HEK293 (cell line): ENCODE results near the gene TRIM44.

Source experiments
- CTCF ChIA-PET: fragments of 350-600 bp; formaldehyde crosslinking; extraction: SDS; loops from one replicate; lab custom pipeline; 2021; ENCODE audit warnings: antibody characterized with exemption; lab: Yijun Ruan, JAX
- POLR2A ChIA-PET: fragments of 300-600 bp; formaldehyde crosslinking; extraction: SDS; loops from one replicate; lab custom pipeline; 2020; ENCODE audit warnings: antibody characterized with exemption, inconsistent platforms; lab: Yijun Ruan, JAX
- H3K27ac ChIP-seq: fragments of 200-500 bp; sonication (Bioruptor generic); 2 replicates; pipeline ENCODE4 v1.5.1; 2014; ENCODE audit warnings: low read depth, low read length, control low read depth, inconsistent platforms; ENCODE audit errors: extremely low read depth
- H3K36me3 ChIP-seq, 2 experiments: fragments of 200-500 bp in 1 of 2; sonication (Bioruptor generic) in 1 of 2; 1 replicate in 1 of 2; 2 replicates in 1 of 2; pipeline ENCODE4 v1.5.1; 2014 to 2017; ENCODE audit warnings: inconsistent platforms in 2 of 2, low read length in 2 of 2; ENCODE audit not compliant: control insufficient read depth in 2 of 2, insufficient read depth in 1 of 2
- H3K4me1 ChIP-seq: fragments of 200-500 bp; sonication (Bioruptor generic); 2 replicates; pipeline ENCODE4 v1.5.1; 2014; ENCODE audit warnings: mild to moderate bottlenecking, low read length, inconsistent platforms; ENCODE audit not compliant: control insufficient read depth, insufficient read depth
- H3K4me3 ChIP-seq: 2 replicates; pipeline ENCODE4 v1.5.1; 2011; ENCODE audit warnings: low read depth, mild to moderate bottlenecking, control low read depth, low read length, moderate library complexity
- H3K9me3 ChIP-seq: fragments of 200-500 bp; sonication (Bioruptor generic); 2 replicates; pipeline ENCODE4 v1.5.1; 2014; ENCODE audit warnings: low read depth, low read length, inconsistent platforms; ENCODE audit not compliant: control insufficient read depth, insufficient read depth
- FEZF1 ChIP-seq: fragments of 450-650 bp; formaldehyde crosslinking; IDR thresholded peaks from 2 replicates; pipeline ENCODE4 v1.5.1; 2016; ENCODE audit warnings: missing biosample characterization, missing genetic modification characterization
- SCRT1 ChIP-seq: fragments of 450-650 bp; formaldehyde crosslinking; IDR thresholded peaks from 2 replicates; pipeline ENCODE4 v1.5.1; 2016; ENCODE audit warnings: missing biosample characterization, missing genetic modification characterization, borderline replicate concordance
- YY1 ChIP-seq: fragments of 450-650 bp; formaldehyde crosslinking; IDR thresholded peaks from 2 replicates; pipeline ENCODE4 v1.5.1; 2018; ENCODE audit warnings: missing biosample characterization, missing genetic modification characterization
- ZNF132 ChIP-seq: fragments of 450-650 bp; formaldehyde crosslinking; IDR thresholded peaks from 2 replicates; pipeline ENCODE4 v1.5.1; 2017; ENCODE audit warnings: missing biosample characterization, missing genetic modification characterization, borderline replicate concordance
- ZNF184 ChIP-seq: fragments of 450-650 bp; IDR thresholded peaks from 2 replicates; pipeline ENCODE4 v1.5.1; 2018; ENCODE audit warnings: missing biosample characterization, mild to moderate bottlenecking, missing genetic modification characterization
- ZNF214 ChIP-seq: fragments of 450-650 bp; formaldehyde crosslinking; IDR thresholded peaks from 2 replicates; pipeline ENCODE4 v1.5.1; 2017; ENCODE audit warnings: missing biosample characterization, mild to moderate bottlenecking, missing genetic modification characterization, borderline replicate concordance
- ZNF223 ChIP-seq: fragments of 450-650 bp; formaldehyde crosslinking; IDR thresholded peaks from 2 replicates; pipeline ENCODE4 v1.5.1; 2016; ENCODE audit warnings: missing biosample characterization, missing genetic modification characterization
- ZNF24 ChIP-seq: fragments of 450-650 bp; formaldehyde crosslinking; IDR thresholded peaks from 2 replicates; pipeline ENCODE4 v1.5.1; 2016; ENCODE audit warnings: missing biosample characterization, missing genetic modification characterization
- ZNF324 ChIP-seq: fragments of 450-650 bp; formaldehyde crosslinking; IDR thresholded peaks from 2 replicates; pipeline ENCODE4 v1.5.1; 2016; ENCODE audit warnings: missing biosample characterization, missing genetic modification characterization
- ZNF433 ChIP-seq: fragments of 450-650 bp; formaldehyde crosslinking; IDR thresholded peaks from 2 replicates; pipeline ENCODE4 v1.5.1; 2016; ENCODE audit warnings: missing biosample characterization, missing genetic modification characterization, low read depth
- ZNF701 ChIP-seq: fragments of 450-650 bp; formaldehyde crosslinking; IDR thresholded peaks from 2 replicates; pipeline ENCODE4 v1.5.1; 2016; ENCODE audit warnings: missing biosample characterization, missing genetic modification characterization
- TF ChIP-seq, protein P1 (sequence below): fragments of 450-650 bp; formaldehyde crosslinking; IDR thresholded peaks from 2 replicates; pipeline ENCODE4 v1.5.1; 2016; ENCODE audit warnings: missing biosample characterization, missing genetic modification characterization, borderline replicate concordance
- TF ChIP-seq, protein P2 (sequence below): fragments of 450-650 bp; formaldehyde crosslinking; conservative IDR thresholded peaks from 2 replicates; pipeline ENCODE4 v1.5.1; 2016; ENCODE audit warnings: low read depth, missing biosample characterization, missing genetic modification characterization
- TF ChIP-seq, protein P3 (sequence below): fragments of 450-650 bp; formaldehyde crosslinking; IDR thresholded peaks from 2 replicates; pipeline ENCODE4 v1.5.1; 2016; ENCODE audit warnings: missing biosample characterization, missing genetic modification characterization
- TF ChIP-seq, protein P4 (sequence below): fragments of 450-650 bp; formaldehyde crosslinking; IDR thresholded peaks from 2 replicates; pipeline ENCODE4 v1.5.1; 2016; ENCODE audit warnings: missing biosample characterization, missing genetic modification characterization

TRIM44 gene

DNA sequence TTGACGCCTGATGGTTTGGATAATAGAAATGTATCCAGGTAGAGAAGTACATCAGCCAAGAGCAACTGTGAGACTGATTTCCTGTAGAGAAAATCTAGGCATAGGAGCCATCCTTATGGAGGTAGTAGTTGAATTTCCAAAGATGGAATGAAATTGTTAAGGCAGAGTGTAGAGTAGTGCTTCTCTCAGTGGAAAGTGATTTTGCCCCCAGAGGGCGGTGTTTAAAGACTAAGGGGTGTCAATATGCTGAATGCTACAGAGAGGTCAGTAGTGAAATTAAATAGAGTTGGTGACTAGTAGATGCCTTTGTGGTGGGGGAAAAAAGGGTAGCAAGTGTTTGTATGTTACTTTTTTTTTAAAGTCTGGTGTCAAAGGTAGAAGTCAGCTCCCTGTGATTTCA lies 54.5 kb downstream of the TRIM44 start (continued):
- TF ChIP-seq, protein P1, sequence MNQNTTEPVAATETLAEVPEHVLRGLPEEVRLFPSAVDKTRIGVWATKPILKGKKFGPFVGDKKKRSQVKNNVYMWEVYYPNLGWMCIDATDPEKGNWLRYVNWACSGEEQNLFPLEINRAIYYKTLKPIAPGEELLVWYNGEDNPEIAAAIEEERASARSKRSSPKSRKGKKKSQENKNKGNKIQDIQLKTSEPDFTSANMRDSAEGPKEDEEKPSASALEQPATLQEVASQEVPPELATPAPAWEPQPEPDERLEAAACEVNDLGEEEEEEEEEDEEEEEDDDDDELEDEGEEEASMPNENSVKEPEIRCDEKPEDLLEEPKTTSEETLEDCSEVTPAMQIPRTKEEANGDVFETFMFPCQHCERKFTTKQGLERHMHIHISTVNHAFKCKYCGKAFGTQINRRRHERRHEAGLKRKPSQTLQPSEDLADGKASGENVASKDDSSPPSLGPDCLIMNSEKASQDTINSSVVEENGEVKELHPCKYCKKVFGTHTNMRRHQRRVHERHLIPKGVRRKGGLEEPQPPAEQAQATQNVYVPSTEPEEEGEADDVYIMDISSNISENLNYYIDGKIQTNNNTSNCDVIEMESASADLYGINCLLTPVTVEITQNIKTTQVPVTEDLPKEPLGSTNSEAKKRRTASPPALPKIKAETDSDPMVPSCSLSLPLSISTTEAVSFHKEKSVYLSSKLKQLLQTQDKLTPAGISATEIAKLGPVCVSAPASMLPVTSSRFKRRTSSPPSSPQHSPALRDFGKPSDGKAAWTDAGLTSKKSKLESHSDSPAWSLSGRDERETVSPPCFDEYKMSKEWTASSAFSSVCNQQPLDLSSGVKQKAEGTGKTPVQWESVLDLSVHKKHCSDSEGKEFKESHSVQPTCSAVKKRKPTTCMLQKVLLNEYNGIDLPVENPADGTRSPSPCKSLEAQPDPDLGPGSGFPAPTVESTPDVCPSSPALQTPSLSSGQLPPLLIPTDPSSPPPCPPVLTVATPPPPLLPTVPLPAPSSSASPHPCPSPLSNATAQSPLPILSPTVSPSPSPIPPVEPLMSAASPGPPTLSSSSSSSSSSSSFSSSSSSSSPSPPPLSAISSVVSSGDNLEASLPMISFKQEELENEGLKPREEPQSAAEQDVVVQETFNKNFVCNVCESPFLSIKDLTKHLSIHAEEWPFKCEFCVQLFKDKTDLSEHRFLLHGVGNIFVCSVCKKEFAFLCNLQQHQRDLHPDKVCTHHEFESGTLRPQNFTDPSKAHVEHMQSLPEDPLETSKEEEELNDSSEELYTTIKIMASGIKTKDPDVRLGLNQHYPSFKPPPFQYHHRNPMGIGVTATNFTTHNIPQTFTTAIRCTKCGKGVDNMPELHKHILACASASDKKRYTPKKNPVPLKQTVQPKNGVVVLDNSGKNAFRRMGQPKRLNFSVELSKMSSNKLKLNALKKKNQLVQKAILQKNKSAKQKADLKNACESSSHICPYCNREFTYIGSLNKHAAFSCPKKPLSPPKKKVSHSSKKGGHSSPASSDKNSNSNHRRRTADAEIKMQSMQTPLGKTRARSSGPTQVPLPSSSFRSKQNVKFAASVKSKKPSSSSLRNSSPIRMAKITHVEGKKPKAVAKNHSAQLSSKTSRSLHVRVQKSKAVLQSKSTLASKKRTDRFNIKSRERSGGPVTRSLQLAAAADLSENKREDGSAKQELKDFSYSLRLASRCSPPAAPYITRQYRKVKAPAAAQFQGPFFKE (tag by site-specific recombination) = no peak
- TF ChIP-seq ZNF184 (tag by site-specific recombination) (no peak), ZNF223 (tag by site-specific recombination) (no peak), ZNF214 (no peak)

DNA sequence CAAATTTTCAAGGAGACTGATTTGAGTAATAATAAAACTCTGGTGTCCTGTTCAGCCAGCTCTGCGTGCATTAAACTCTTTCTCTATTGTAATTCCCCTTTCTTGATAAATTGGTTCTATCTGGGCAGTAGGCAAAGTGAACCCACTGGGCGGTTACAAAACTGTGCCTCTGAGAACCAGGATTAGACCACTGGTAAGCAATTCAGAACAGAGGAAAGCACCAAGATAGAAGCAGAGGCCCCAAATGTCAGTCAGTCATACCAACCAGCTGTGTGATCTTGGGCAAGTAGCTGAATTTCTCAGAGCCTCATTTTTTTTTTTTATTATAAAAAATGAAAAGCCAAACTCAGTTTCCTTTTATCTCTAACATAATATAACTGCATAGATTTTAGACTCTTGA lies 54.9 kb downstream of the TRIM44 start:
- CTCF ChIA-PET = interaction anchor here (0.6 kb wide), 2 partner anchors 9 to 253 kb away, joined by 3 to 4 read pairs; no protein-coding TSS in a partner anchor
- H3K4me1 ChIP-seq = no peaks in the 10 kb centered on the region
- no peak overlapping the region for H3K4me3 ChIP-seq
- H3K27ac ChIP-seq = no peak overlapping the region
- POLR2A ChIA-PET = no interaction called here
- no peak for TF ChIP-seq FEZF1
- no peak for TF ChIP-seq ZNF701
- TF ChIP-seq ZNF324 (tag by site-specific recombination) = no peak
- TF ChIP-seq, protein P2, sequence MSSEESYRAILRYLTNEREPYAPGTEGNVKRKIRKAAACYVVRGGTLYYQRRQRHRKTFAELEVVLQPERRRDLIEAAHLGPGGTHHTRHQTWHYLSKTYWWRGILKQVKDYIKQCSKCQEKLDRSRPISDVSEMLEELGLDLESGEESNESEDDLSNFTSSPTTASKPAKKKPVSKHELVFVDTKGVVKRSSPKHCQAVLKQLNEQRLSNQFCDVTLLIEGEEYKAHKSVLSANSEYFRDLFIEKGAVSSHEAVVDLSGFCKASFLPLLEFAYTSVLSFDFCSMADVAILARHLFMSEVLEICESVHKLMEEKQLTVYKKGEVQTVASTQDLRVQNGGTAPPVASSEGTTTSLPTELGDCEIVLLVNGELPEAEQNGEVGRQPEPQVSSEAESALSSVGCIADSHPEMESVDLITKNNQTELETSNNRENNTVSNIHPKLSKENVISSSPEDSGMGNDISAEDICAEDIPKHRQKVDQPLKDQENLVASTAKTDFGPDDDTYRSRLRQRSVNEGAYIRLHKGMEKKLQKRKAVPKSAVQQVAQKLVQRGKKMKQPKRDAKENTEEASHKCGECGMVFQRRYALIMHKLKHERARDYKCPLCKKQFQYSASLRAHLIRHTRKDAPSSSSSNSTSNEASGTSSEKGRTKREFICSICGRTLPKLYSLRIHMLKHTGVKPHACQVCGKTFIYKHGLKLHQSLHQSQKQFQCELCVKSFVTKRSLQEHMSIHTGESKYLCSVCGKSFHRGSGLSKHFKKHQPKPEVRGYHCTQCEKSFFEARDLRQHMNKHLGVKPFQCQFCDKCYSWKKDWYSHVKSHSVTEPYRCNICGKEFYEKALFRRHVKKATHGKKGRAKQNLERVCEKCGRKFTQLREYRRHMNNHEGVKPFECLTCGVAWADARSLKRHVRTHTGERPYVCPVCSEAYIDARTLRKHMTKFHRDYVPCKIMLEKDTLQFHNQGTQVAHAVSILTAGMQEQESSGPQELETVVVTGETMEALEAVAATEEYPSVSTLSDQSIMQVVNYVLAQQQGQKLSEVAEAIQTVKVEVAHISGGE = no peak
- TF ChIP-seq, protein P3, sequence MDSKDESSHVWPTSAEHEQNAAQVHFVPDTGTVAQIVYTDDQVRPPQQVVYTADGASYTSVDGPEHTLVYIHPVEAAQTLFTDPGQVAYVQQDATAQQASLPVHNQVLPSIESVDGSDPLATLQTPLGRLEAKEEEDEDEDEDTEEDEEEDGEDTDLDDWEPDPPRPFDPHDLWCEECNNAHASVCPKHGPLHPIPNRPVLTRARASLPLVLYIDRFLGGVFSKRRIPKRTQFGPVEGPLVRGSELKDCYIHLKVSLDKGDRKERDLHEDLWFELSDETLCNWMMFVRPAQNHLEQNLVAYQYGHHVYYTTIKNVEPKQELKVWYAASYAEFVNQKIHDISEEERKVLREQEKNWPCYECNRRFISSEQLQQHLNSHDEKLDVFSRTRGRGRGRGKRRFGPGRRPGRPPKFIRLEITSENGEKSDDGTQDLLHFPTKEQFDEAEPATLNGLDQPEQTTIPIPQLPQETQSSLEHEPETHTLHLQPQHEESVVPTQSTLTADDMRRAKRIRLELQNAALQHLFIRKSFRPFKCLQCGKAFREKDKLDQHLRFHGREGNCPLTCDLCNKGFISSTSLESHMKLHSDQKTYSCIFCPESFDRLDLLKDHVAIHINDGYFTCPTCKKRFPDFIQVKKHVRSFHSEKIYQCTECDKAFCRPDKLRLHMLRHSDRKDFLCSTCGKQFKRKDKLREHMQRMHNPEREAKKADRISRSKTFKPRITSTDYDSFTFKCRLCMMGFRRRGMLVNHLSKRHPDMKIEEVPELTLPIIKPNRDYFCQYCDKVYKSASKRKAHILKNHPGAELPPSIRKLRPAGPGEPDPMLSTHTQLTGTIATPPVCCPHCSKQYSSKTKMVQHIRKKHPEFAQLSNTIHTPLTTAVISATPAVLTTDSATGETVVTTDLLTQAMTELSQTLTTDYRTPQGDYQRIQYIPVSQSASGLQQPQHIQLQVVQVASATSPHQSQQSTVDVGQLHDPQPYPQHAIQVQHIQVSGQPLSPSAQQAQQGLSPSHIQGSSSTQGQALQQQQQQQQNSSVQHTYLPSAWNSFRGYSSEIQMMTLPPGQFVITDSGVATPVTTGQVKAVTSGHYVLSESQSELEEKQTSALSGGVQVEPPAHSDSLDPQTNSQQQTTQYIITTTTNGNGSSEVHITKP = no peak
- TF ChIP-seq SCRT1 = no peak
- TF ChIP-seq ZNF433 (tag by site-specific recombination) = no peak
- no peak for TF ChIP-seq ZNF24 (tag by site-specific recombination)
- TF ChIP-seq YY1 (tag by site-specific recombination) = no peak
- TF ChIP-seq, protein P4, sequence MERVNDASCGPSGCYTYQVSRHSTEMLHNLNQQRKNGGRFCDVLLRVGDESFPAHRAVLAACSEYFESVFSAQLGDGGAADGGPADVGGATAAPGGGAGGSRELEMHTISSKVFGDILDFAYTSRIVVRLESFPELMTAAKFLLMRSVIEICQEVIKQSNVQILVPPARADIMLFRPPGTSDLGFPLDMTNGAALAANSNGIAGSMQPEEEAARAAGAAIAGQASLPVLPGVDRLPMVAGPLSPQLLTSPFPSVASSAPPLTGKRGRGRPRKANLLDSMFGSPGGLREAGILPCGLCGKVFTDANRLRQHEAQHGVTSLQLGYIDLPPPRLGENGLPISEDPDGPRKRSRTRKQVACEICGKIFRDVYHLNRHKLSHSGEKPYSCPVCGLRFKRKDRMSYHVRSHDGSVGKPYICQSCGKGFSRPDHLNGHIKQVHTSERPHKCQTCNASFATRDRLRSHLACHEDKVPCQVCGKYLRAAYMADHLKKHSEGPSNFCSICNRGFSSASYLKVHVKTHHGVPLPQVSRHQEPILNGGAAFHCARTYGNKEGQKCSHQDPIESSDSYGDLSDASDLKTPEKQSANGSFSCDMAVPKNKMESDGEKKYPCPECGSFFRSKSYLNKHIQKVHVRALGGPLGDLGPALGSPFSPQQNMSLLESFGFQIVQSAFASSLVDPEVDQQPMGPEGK (tag by site-specific recombination) = no peak
- TF ChIP-seq ZNF132 (tag by site-specific recombination) = no peak
- no peaks in the 10 kb centered on the region for H3K9me3 ChIP-seq
- no peaks in the 10 kb centered on the region for H3K36me3 ChIP-seq
